NCI-H526 (cell line): Measurements from ENCODE around the gene UBA52.
"Not testable (repeated sequence)": the region's sequence is repeated elsewhere in the genome, so short reads cannot be mapped to it uniquely, and the experiment has no call there.

Experiments
- DNase-seq, 2 experiments: peaks; one replicate each; lab custom pipeline; 2025; lab: John Stamatoyannopoulos, UW

UBA52 gene

DNA sequence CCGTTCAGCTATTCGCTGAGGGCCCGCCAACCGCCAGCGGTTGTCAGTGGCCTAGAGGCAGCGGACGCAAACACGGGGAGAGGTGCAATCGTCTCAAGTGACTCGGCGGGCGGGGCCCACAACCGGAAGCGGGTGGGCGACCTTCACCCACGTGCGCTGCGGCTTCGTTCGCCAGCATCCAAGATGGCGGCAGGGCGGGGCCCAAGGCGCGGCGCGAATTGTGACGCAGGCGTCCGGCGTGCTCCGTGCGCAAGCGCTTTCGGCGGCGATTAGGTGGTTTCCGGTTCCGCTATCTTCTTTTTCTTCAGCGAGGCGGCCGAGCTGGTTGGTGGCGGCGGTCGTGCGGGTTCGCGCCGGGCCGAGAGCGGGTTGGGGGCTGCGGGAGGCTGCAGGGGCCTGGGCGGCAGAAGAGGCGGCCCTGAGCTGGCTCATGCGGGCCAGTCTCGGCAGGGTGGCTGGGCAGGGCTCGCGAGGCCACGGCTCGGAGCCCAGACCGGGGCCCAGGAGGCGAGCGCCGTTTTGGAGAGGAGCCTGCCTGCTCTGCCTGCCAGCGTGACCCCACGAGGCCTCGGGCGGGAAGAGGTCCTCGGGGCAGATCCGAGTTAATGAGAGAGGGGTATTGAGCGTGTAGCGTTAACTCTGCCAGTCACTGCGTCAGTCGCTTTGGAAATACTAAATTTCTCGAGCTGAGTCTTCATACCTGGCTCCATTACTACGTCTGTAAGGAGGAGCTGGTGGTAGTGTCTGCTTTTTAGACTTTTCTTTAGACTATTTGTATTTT is at the start of gene UBA52:
Gene UBA52, plus strand, starts transcription at position 294 of the 781 bp plus-strand sequence. CDS start 1,444 bp downstream, outside the sequence.
- peak; percentile 86 to 96 for DNase-seq

GRCh38 chr19:18522124-18522861 is 49.4 kb upstream of the UBA52 start:
- DNase-seq: peak; percentile 98 to 99

DNA sequence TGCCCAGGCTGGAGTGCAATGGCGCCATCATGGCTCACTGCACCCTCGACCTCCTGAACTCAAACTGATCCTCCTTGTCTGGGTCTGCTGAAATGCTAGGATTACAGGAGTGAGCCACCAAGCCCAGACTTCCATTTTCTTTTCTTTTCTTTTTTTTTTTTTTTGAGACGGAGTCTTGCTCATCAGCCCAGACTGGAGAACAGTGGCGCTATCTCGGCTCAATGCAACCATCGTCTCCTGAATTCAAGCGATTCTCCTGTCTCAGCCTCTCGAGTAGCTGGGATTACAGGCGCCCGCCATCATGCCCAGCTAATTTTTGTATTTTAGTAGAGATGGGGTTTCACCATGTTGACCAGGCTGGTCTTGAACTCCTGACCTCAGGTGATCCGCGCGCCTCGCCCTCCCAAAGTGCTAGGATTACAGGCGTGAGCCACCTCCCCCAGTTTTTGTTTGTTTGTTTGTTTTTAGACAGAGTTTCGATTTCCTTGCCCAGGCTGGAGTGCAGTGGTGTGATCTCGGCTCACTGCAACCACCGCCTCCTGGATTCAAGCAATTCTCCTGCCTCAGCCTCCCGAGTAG is 48.7 kb upstream of the UBA52 start:
- DNase-seq: not testable (repeated sequence)

- DNase-seq: no peak
Observed at GRCh38 chr19:18523841-18524240, 47.8 kb upstream of the UBA52 start.

GRCh38 chr19:18526316-18526715 is 45.3 kb upstream of the UBA52 start:
- DNase-seq: no peak

DNA sequence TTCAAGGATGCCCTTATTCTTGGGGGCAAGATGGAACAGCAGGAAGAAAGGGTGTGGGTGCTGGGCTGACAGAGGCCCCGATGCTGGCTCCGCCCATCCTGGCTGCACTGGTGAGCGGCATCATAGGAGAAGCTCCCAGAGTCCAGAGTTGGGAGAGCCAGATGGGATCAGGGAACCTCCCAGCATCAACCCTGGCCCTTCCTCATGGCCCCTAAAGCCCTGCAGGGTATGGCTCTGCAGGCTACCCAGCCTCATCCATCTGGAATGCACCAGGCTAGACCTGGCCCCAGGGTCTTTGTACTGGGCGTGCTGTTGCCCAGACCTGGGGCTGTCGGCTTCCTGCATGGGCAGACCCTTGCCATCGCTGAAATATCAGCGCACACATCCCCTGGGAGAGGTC is 41.9 kb upstream of the UBA52 start:
- no peak for DNase-seq

- DNase-seq: no peak
Observed at GRCh38 chr19:18531485-18531884, 40.2 kb upstream of the UBA52 start.

DNA sequence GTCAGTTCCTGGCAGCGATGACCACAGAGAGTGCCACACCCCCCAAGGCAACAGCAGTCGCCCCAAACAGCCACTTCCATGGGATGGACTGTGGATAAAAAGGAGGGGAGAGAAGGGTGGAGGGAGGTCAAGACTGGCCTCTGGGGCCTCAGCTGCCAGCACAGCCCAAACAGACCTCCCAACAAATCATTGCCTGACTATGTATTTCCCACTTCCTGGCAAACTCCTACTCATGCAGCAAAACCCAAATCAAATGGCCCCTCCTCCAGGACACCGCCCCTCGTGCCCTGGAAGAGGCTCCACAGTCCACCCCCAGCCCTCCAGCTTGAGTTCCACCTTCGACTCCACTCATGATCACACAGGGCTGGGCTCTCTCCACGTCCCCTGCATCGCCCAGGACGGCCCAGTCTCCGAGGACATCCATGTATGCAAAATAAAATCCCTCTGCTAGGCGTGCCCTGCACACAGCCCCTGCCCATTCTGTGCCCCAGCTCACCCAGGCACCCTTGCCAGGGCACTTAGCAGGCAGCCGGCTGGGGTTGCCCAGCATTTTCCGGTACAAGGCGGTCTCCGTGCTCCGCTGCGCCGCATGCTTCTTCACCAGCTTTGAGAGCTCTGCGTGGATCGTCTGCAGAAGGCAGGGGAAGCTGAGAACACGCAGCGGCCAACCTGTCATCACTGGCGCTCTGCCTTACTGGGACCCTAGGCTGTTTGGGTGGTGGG is 39.3 kb upstream of the UBA52 start:
- no peak for DNase-seq

DNA sequence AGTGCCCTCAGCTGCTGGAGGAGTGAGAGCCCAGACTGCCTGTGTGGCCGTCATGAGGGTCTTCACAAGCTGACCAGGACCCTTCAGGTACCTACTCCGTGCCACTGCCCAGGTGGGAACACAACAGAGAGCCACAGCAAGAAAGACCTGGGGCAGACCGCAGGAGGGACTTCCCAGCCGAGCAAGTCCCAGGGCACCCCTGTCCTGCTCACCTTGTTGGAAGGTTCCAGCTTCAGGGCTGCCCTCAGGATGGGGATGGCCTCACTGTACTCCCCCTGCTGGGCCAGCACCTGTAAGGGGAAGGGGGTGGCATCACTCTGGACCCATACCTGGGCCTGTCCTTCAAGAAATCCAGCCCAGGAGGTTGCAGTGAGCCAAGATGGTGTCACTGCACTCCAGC is 38.6 kb upstream of the UBA52 start:
- DNase-seq: no peak

- DNase-seq: no peak
Observed at GRCh38 chr19:18536475-18536874, 35.2 kb upstream of the UBA52 start.

- DNase-seq: no peak
Observed at GRCh38 chr19:18537431-18537830, 34.2 kb upstream of the UBA52 start.

GRCh38 chr19:18538115-18538514 is 33.5 kb upstream of the UBA52 start:
- DNase-seq: no peak

- no peak for DNase-seq
Observed at GRCh38 chr19:18539372-18539771, 32.3 kb upstream of the UBA52 start.

DNA sequence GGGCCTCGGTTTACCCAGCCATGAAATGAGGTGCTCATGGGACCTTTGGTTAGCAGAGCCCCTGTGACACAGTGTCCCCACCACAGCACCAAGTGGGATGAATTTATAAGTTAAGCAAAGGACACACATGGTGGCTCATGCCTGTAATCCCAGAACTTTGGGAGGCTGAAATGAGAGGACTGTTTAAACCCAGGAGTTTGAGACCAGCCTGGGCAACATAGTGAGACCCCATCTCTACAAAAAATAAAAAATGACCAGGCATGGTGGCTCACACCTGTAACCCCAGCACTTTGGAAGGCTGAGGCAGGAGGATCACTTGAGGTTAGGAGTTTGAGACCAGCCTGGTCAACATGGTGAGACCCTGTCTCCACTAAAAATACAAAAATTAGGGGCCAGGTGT is 31.5 kb upstream of the UBA52 start:
- DNase-seq: not testable (repeated sequence)

DNA sequence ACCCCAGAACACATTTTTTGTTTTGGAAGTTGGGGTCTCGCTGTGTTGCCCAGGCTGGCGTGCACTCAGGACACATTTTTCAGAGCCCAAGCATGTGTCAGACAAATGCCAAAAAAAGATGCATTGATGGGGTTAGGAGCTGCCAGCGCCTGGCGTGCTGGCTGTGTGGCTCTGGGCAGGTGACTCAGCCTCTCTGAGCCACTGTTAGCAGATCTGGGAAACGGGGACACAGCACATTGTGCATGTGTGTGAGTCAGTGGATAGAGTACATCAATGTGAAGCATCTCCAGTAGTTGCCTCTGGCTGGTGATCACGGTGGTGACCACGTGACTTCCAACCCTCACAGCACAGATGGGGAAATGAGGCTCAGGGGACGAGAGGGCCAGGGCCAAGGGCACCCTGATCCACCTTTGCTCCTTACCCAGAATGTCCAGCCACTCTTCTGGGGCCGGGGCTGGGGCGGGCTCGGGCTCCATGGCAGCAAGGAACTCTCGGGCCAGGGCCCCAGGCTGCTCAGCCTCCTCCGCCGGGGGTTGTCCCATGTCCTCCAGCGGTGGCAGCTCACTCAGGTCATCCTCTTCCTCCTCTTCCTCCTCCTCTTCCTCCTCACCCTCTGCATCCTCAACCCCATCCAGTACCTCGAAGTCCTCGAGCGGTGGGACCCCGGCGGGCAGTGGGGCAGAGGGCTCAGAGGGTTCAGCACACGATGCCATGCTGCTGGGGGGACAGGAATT is 30.2 kb upstream of the UBA52 start:
- DNase-seq: no peak

DNA sequence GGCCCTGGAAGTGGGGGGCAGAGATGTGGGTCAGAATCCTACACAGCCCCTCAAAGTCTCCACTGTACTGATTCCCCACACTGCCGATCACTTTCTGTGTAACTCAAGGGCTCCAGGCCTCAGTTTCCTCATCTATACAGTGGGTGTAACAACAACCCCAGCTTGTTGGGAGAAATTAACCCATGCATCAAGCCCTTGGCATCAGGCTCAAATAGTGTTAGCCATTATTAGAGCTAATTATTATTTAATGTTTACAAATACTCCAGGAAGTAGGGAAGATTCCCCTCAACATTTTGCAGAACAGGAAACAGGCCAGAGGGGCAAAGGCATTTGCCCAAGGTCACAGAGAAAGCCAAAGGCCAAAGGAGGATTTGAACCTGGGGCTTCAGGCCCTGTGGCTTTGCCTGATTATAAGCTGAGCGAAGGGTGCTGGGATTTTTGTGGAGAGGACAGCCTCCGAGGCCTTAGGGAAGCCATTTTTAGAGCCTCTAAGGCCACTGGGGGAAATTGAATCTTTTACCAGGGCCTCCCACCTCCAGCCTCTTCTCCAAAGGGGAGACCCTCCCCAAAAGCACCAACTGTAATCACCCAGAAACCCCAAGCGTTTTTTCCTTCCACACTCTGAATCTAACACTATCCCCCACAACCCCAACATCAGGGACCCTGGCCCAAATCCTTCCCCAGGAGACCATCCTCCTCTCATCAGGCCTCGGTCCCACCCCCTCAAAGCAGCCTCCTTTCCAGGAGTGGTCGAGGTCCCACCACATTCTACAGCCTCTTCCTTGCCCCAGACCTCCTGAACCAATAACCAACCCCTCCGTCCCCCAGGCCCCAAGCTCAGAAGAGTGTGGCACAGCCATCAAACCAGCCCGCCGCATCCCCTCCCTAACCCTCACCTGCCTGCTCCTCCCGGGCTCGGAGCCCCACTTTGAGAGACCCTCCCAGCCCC is 29.4 kb upstream of the UBA52 start:
- DNase-seq: no peak

- peak; percentile 55 to 91 for DNase-seq
Observed at GRCh38 chr19:18542941-18543813, 28.5 kb upstream of the UBA52 start, which contains the start of gene FKBP8. FKBP8 (minus strand) TSS chr19:18543573; CDS start chr19:18541970, 1,603 bp downstream.

DNA sequence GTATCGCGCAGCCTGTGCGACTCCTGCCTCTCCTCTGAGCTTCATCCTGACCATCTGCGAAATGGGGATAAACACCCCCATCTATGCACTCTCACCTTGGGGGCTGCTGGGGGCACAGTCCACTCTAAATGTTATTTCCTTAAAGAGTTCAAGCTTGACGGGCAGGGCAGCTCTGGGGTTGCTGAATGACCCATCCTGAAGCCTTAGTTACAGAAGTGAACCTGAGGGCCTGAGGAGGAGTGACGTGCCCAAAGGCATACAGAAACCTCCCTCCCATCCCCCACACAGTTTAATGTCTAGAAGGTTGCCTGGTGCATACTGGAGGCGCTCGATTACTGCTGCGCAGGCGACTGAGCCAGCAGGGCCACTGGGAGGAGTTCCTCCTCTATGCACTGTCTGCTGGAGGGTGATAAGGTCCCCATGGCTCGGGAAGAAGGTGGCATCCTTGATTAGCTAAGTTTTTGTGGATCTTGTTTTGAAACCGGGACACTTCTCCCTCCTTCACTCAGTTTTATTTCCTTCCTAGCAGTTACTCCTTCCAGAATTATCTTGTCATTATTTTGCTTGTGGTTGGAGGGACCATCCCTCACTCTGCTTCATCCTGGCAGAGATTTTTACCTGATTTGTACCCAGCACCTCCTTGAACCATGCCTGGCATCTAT is 27.7 kb upstream of the UBA52 start:
- DNase-seq: peak; percentile 31 to 78

DNA sequence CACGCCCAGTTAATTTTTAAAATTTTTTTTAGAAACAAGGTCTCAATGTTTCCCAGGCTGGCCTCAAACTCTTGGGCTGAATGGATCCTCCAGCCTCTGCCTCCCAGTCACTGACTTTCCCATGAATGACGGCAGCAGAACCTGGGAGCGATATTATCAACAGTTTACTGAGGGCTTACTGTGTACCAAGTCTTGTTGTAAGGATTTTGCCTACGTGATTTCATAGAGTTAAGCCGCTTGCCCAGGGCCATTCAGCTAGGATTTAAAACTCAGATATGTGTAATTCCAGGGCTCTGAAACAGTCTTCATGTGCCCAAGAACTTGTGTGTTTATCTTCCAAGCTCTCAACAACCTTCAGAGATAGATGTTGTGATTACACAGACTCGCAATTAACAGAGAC is 20.0 kb upstream of the UBA52 start:
- DNase-seq: no peak
